ENCODE measurements around the gene PAK1. TPM values are rescaled to one million over a fixed set of nuclear protein-coding genes. Genes with fewer than 3 reads are reported as not detected.
A peak's percentile ranks its signal among the peaks of the same experiment; 100 is the strongest.

Gene PAK1
- total and polyA plus RNA-seq, 4 donors: 36.0 to 60.4 (median 55.8) TPM

DNA sequence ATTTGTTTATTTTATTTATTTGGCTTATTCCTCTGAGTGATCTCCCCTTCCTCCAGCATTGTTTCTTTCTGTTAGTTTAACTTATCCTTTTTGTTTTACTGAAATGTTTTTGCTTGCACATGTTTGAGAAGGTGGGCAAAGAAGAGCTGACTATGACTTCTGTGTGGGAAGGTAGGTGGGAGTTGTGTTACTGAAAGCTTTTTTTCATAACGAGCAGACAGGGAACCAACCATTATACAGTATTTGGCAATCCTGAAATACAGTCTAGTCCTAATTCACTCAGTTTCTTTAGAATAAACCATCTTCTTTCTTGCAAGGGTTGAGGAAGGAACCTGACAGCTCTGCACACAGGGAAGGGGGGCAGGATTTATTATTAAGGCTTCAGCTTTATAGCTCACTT is 37.0 kb upstream of the PAK1 start:
- DNase-seq (ENCODE audit: low read depth in 4 of 6, low spot score in 6 of 6): no peak
- no peaks in the 10 kb centered on the region for H3K4me1 ChIP-seq (ENCODE audit: control insufficient read depth, insufficient read depth, low read length)
- no peaks in the 10 kb centered on the region for H3K27me3 ChIP-seq (ENCODE audit: control insufficient read depth, insufficient read depth, low read length)
- H3K36me3 ChIP-seq (ENCODE audit: control insufficient read depth, insufficient read depth, low read length): no peaks in the 10 kb centered on the region
- H3K9me3 ChIP-seq (ENCODE audit: control insufficient read depth, insufficient read depth, low read length): no peaks in the 10 kb centered on the region
- WGBS (ENCODE audit: insufficient coverage): no CpG with 5 or more reads among the region's 1 CpG
- H3K27ac ChIP-seq (ENCODE audit: low read depth, low read length): no peak overlapping the region
- H3K4me3 ChIP-seq (ENCODE audit: low read depth, low read length): no peak overlapping the region

DNA sequence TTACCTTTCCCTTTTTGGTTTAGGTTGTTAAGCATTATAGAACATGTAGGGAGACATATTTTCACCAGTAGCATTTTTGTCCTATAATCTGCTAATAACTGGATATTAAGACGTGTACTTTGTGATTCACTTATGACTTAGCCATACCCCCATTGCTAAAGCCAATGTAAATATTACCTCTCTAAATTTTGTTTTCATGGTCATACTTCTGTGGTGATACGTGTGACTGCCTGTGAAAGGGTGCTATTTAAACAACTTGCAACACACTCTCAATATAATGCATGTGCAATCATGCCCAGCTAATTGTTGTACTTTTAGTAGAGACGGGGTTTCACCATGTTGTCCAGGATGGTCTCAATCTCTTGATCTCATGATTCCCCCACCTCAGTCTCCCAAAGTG is 36.2 kb upstream of the PAK1 start:
- WGBS (ENCODE audit: insufficient coverage): no CpG with 5 or more reads among the region's 3 CpGs
- H3K4me3 ChIP-seq (ENCODE audit: low read depth, low read length): no peak overlapping the region
- no peaks in the 10 kb centered on the region for H3K9me3 ChIP-seq (ENCODE audit: control insufficient read depth, insufficient read depth, low read length)
- H3K27ac ChIP-seq (ENCODE audit: low read depth, low read length): no peak overlapping the region
- H3K4me1 ChIP-seq (ENCODE audit: control insufficient read depth, insufficient read depth, low read length): no peaks in the 10 kb centered on the region
- no peak for DNase-seq (ENCODE audit: low read depth in 4 of 6, low spot score in 6 of 6)
- no peaks in the 10 kb centered on the region for H3K36me3 ChIP-seq (ENCODE audit: control insufficient read depth, insufficient read depth, low read length)
- H3K27me3 ChIP-seq (ENCODE audit: control insufficient read depth, insufficient read depth, low read length): no peaks in the 10 kb centered on the region

DNA sequence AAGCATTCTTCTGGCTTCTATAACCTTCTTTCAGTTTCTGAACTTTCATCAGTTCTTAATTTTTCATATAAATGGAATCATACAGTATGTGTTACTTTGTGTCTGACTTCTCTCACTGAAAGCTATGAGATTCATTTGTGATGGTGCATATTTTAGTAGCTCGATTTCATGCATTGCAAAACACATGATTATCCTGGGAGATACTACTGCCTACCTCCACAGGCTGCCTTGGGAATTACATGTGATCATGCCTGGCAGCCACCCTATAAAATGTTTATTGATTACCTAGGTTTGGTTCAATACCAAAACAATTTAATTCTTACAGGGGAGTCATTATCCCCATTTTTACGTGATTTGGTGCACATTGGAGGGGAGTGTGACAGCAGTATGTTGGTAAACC is 34.1 kb upstream of the PAK1 start:
- no peaks in the 10 kb centered on the region for H3K9me3 ChIP-seq (ENCODE audit: control insufficient read depth, insufficient read depth, low read length)
- H3K27me3 ChIP-seq (ENCODE audit: control insufficient read depth, insufficient read depth, low read length): no peaks in the 10 kb centered on the region
- no peak overlapping the region for H3K27ac ChIP-seq (ENCODE audit: low read depth, low read length)
- H3K4me3 ChIP-seq (ENCODE audit: low read depth, low read length): no peak overlapping the region
- H3K36me3 ChIP-seq (ENCODE audit: control insufficient read depth, insufficient read depth, low read length): no peaks in the 10 kb centered on the region
- DNase-seq (ENCODE audit: low read depth in 4 of 6, low spot score in 6 of 6): no peak
- WGBS (ENCODE audit: insufficient coverage): no CpG with 5 or more reads among the region's 2 CpGs
- H3K4me1 ChIP-seq (ENCODE audit: control insufficient read depth, insufficient read depth, low read length): no peaks in the 10 kb centered on the region

DNA sequence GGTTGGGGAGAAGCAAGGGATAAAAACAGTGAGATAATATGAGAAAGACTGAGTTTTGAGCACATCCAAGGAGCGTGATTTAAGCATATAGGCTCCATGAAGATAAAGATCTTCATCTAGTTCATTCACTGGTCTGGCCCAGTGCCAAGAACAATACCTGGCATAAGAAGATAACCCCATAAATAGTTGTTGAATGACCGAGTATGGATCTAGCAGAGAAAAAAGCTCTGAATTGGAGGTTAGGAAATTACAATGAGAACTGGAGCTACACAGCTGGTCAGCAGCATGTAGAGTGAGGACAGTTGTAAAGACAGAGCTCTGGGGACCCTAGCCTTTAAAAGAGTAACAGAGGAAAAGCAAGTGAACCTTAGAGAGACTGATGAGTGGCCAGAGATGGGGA is 33.0 kb upstream of the PAK1 start:
- H3K9me3 ChIP-seq (ENCODE audit: control insufficient read depth, insufficient read depth, low read length): no peaks in the 10 kb centered on the region
- H3K27ac ChIP-seq (ENCODE audit: low read depth, low read length): no peak overlapping the region
- no peaks in the 10 kb centered on the region for H3K4me1 ChIP-seq (ENCODE audit: control insufficient read depth, insufficient read depth, low read length)
- WGBS (ENCODE audit: insufficient coverage): no CpG with 5 or more reads among the region's 2 CpGs
- DNase-seq (ENCODE audit: low read depth in 4 of 6, low spot score in 6 of 6): no peak
- H3K4me3 ChIP-seq (ENCODE audit: low read depth, low read length): no peak overlapping the region
- H3K27me3 ChIP-seq (ENCODE audit: control insufficient read depth, insufficient read depth, low read length): no peaks in the 10 kb centered on the region
- no peaks in the 10 kb centered on the region for H3K36me3 ChIP-seq (ENCODE audit: control insufficient read depth, insufficient read depth, low read length)

DNA sequence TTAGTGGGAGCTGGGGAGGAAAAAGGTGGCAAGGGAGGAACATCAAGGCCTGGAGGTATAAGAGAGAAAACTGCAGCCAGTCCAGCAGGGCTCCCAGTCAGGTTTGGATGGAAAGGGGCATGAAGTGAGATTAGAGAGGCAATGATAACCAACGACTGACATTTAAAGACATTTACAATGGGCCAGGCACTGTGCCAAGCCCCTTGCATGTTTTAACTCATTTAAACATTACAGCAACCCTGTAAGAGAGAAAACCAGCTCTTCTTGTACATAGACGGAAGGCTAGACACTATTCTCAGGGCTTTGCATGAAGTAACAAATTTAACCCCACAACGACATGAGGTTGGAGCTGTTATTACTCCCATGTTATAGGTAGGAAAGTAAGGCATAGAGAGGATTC is 32.1 kb upstream of the PAK1 start:
- Histone ChIP-seq H3K27me3 (ENCODE audit: control insufficient read depth, insufficient read depth, low read length) (no peaks in the 10 kb centered on the region), H3K9me3 (ENCODE audit: control insufficient read depth, insufficient read depth, low read length) (no peaks in the 10 kb centered on the region), H3K36me3 (ENCODE audit: control insufficient read depth, insufficient read depth, low read length) (no peaks in the 10 kb centered on the region), H3K27ac (ENCODE audit: low read depth, low read length) (no peak overlapping the region), H3K4me3 (ENCODE audit: low read depth, low read length) (no peak overlapping the region), H3K4me1 (ENCODE audit: control insufficient read depth, insufficient read depth, low read length) (no peaks in the 10 kb centered on the region)
- DNase-seq (ENCODE audit: low read depth in 4 of 6, low spot score in 6 of 6): no peak
- WGBS (ENCODE audit: insufficient coverage): no CpG with 5 or more reads among the region's 3 CpGs

DNA sequence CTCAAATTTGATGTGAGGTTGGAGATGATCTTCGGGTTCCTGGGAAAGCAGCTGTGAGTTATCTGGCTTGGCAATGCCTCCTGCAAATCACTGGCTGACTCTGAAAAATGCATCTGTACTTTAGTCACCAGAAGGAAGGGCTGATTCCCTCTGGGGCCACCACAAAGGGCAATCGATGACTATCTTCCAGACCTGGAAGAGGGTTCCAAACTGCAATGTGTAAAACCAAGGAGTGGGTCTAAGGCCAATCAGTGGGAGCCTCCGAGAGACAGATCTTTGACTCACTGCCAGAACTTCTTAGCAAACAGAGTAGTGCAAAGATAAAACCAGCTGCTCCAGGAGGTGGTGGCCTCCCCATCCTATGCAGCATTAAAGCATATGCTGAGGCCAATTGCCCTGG is 29.1 kb upstream of the PAK1 start:
- Histone ChIP-seq H3K4me1 (ENCODE audit: control insufficient read depth, insufficient read depth, low read length) (no peaks in the 10 kb centered on the region), H3K27me3 (ENCODE audit: control insufficient read depth, insufficient read depth, low read length) (no peaks in the 10 kb centered on the region), H3K27ac (ENCODE audit: low read depth, low read length) (no peak overlapping the region), H3K36me3 (ENCODE audit: control insufficient read depth, insufficient read depth, low read length) (no peaks in the 10 kb centered on the region), H3K9me3 (ENCODE audit: control insufficient read depth, insufficient read depth, low read length) (no peaks in the 10 kb centered on the region), H3K4me3 (ENCODE audit: low read depth, low read length) (no peak overlapping the region)
- 57% methylated on average over 2 of the region's 3 CpGs for WGBS (ENCODE audit: insufficient coverage)
- peak in 1 of 6 donors; percentile 1 for DNase-seq (ENCODE audit: low read depth in 4 of 6, low spot score in 6 of 6)

DNA sequence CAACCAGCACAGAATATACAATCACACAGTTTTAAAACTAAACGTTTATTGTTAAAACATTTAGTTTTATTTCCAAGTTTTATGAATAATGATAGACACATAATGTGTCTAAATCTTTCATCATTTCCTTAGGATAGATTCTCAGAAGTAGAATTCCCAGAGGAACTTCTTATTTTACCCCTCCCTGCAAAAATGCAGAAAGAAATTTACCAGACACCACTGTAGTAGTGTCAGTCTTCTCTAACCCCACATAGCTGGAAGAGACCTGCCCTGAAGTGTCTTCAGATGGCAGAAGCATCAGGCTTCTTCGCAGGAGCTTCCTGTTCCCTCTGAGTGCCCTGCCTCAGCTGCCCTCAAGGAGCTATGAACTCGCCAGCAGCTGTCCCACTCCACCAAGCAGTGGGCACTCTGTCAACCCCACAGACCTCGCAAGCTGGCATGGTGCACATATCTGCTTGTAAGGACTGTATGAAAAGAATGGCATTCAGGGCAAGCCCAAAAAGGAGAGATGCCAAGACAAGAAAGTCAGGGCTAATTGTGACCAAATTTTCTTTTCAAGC is 28.5 kb upstream of the PAK1 start:
- no peaks in the 10 kb centered on the region for H3K27me3 ChIP-seq (ENCODE audit: control insufficient read depth, insufficient read depth, low read length)
- no peaks in the 10 kb centered on the region for H3K4me1 ChIP-seq (ENCODE audit: control insufficient read depth, insufficient read depth, low read length)
- no peak overlapping the region for H3K27ac ChIP-seq (ENCODE audit: low read depth, low read length)
- H3K4me3 ChIP-seq (ENCODE audit: low read depth, low read length): no peak overlapping the region
- DNase-seq (ENCODE audit: low read depth in 4 of 6, low spot score in 6 of 6): peak in 1 of 6 donors; percentile 14
- H3K36me3 ChIP-seq (ENCODE audit: control insufficient read depth, insufficient read depth, low read length): no peaks in the 10 kb centered on the region
- WGBS (ENCODE audit: insufficient coverage): 71% methylated on average over 1 of the region's 4 CpGs
- no peaks in the 10 kb centered on the region for H3K9me3 ChIP-seq (ENCODE audit: control insufficient read depth, insufficient read depth, low read length)

DNA sequence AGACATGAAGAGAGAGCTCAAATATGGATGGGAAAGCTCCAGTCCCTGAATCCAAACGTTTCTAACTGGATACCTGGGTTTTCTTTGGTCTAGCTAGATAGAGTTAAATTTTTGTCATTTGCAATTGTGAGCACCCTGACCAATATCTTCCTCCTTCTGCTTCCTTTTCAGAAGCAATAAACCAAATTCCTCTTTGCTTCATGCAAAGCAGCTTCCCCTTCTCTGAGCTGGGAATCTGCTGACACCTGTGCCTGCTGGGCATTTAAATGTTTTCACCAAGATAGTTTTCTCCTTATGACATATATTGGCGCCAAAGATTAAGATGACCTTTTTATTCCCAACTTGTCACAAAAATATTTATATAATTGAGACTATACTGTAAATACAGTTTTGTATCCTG is 27.9 kb upstream of the PAK1 start:
- Histone ChIP-seq H3K4me1 (ENCODE audit: control insufficient read depth, insufficient read depth, low read length) (no peaks in the 10 kb centered on the region), H3K27me3 (ENCODE audit: control insufficient read depth, insufficient read depth, low read length) (no peaks in the 10 kb centered on the region), H3K27ac (ENCODE audit: low read depth, low read length) (no peak overlapping the region), H3K9me3 (ENCODE audit: control insufficient read depth, insufficient read depth, low read length) (no peaks in the 10 kb centered on the region), H3K36me3 (ENCODE audit: control insufficient read depth, insufficient read depth, low read length) (no peaks in the 10 kb centered on the region), H3K4me3 (ENCODE audit: low read depth, low read length) (no peak overlapping the region)
- 0% methylated on average over 1 of the region's 2 CpGs for WGBS (ENCODE audit: insufficient coverage)
- DNase-seq (ENCODE audit: low read depth in 4 of 6, low spot score in 6 of 6): no peak

DNA sequence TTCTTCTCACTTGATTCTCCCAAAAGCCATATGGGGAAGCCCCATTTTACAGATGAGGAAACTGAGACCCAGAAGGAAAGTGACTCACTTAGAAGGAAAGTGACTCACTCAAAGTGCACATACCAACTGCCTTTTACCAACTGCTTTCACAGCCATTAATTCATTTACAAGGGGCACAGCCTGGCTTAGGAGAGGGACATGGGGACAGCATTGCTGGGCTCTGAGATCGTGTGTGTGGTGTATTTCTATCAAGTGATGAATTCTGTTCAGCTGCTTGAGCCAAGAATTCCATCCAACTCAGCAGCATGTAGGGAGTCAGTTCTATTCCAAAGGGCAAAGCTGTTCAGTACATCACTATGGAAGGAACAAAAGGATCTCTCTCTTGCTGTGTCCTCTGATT is 23.5 kb upstream of the PAK1 start:
- H3K36me3 ChIP-seq (ENCODE audit: control insufficient read depth, insufficient read depth, low read length): no peaks in the 10 kb centered on the region
- H3K27ac ChIP-seq (ENCODE audit: low read depth, low read length): no peak overlapping the region
- DNase-seq (ENCODE audit: low read depth in 4 of 6, low spot score in 6 of 6): peak in 2 of 6 donors; percentile 28 to 40
- H3K9me3 ChIP-seq (ENCODE audit: control insufficient read depth, insufficient read depth, low read length): no peaks in the 10 kb centered on the region
- H3K4me3 ChIP-seq (ENCODE audit: low read depth, low read length): no peak overlapping the region
- no peaks in the 10 kb centered on the region for H3K27me3 ChIP-seq (ENCODE audit: control insufficient read depth, insufficient read depth, low read length)
- WGBS (ENCODE audit: insufficient coverage): 13% methylated on average over 1 of the region's 1 CpG
- no peaks in the 10 kb centered on the region for H3K4me1 ChIP-seq (ENCODE audit: control insufficient read depth, insufficient read depth, low read length)

DNA sequence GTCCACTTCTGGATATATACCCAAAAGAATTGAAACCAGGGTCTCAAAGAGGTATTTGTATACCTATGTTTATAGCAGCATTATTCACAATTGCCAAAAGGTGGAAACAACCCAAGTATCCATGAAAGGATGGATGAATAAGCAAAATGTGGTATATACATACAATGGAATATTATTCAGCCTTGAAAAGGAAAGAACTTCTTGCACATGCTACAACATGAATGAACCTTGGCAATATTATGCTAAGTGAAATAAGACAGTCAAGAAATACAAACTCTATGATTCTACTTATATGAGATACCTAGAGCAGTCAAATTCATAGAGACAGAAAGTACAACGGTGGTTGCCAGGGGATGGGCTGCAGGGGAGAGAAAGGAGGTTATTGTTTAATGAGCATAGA is 21.6 kb upstream of the PAK1 start:
- Histone ChIP-seq H3K36me3 (ENCODE audit: control insufficient read depth, insufficient read depth, low read length) (no peaks in the 10 kb centered on the region), H3K27me3 (ENCODE audit: control insufficient read depth, insufficient read depth, low read length) (no peaks in the 10 kb centered on the region), H3K4me3 (ENCODE audit: low read depth, low read length) (no peak overlapping the region), H3K27ac (ENCODE audit: low read depth, low read length) (no peak overlapping the region), H3K4me1 (ENCODE audit: control insufficient read depth, insufficient read depth, low read length) (no peaks in the 10 kb centered on the region), H3K9me3 (ENCODE audit: control insufficient read depth, insufficient read depth, low read length) (no peaks in the 10 kb centered on the region)
- WGBS (ENCODE audit: insufficient coverage): no CpG with 5 or more reads among the region's 1 CpG
- no peak for DNase-seq (ENCODE audit: low read depth in 4 of 6, low spot score in 6 of 6)

Data from spinal cord (tissue), 10 donors.